CD14-positive monocyte (primary cell): ENCODE measurements around the gene CYLD. TPM values are rescaled to one million over a fixed set of nuclear protein-coding genes. Genes with fewer than 3 reads are reported as not detected.

Experiments used
- DNase-seq, 3 donors: peaks; one replicate each; pipeline ENCODE4 v3.0.0-alpha.2; 2011 to 2022
- H2AFZ ChIP-seq: 2 replicates; pipeline ENCODE4 v1.6.0; 2012; ENCODE audit warnings: mild to moderate bottlenecking, low read depth, low read length, inconsistent platforms; ENCODE audit not compliant: insufficient read depth, poor library complexity, severe bottlenecking
- H3K27ac ChIP-seq, 2 donors: 1 replicate in 1 of 2; 2 replicates in 1 of 2; pipeline ENCODE4 v1.5.1; 2012 to 2013; ENCODE audit warnings: low read length in 2 of 2, control low read depth in 1 of 2, inconsistent platforms in 1 of 2, low read depth in 1 of 2, mild to moderate bottlenecking in 1 of 2
- H3K27me3 ChIP-seq, 2 donors: one replicate each; pipeline versions ENCODE4 v1.6.0 to v1.6.1; 2011 to 2013; ENCODE audit warnings: low read length in 2 of 2; ENCODE audit not compliant: control insufficient read depth in 2 of 2, insufficient read depth in 2 of 2
- H3K36me3 ChIP-seq, 2 donors: replicated peaks in 1 of 2; 1 replicate in 1 of 2; 2 replicates in 1 of 2; pipeline versions ENCODE4 v1.5.1 to v1.6.1; 2012 to 2013; ENCODE audit warnings: low read length in 2 of 2, control low read depth in 1 of 2, inconsistent platforms in 1 of 2, mild to moderate bottlenecking in 1 of 2; ENCODE audit not compliant: insufficient read depth in 2 of 2, control insufficient read depth in 1 of 2
- H3K4me1 ChIP-seq, 2 donors: 1 replicate in 1 of 2; 2 replicates in 1 of 2; pipeline versions ENCODE4 v1.5.1 to v1.6.1; 2012 to 2013; ENCODE audit warnings: low read length in 2 of 2, control low read depth in 1 of 2, inconsistent platforms in 1 of 2, mild to moderate bottlenecking in 1 of 2, moderate library complexity in 1 of 2; ENCODE audit not compliant: insufficient read depth in 2 of 2, control insufficient read depth in 1 of 2
- H3K4me2 ChIP-seq: replicated peaks from 2 replicates; pipeline ENCODE3; 2012; ENCODE audit warnings: low read length, moderate library complexity, mild to moderate bottlenecking; ENCODE audit not compliant: poor library complexity, severe bottlenecking; ENCODE audit errors: extremely low read depth
- H3K4me3 ChIP-seq, 3 experiments: fragments of 200-600 bp in 1 of 3; sonication (generic) in 1 of 3; replicated peaks in 1 of 3; 1 replicate in 2 of 3; 2 replicates in 1 of 3; pipeline ENCODE4 v1.5.1; 2011 to 2013; ENCODE audit warnings: low read length in 3 of 3, mild to moderate bottlenecking in 3 of 3, control low read depth in 2 of 3, low read depth in 2 of 3, inconsistent platforms in 1 of 3, moderate library complexity in 1 of 3
- H3K79me2 ChIP-seq: 2 replicates; pipeline ENCODE4 v1.6.0; 2012; ENCODE audit warnings: mild to moderate bottlenecking, control low read depth, inconsistent platforms, low read length, moderate library complexity; ENCODE audit not compliant: insufficient read depth
- H3K9ac ChIP-seq: 2 replicates; pipeline ENCODE4 v1.6.0; 2017; ENCODE audit warnings: low read length, mild to moderate bottlenecking; ENCODE audit not compliant: insufficient read depth, poor library complexity, severe bottlenecking
- H3K9me3 ChIP-seq, 2 donors: replicated peaks in 1 of 2; 1 replicate in 1 of 2; 2 replicates in 1 of 2; pipeline versions ENCODE4 v1.5.1 to v1.6.1; 2012 to 2013; ENCODE audit warnings: low read length in 2 of 2, control low read depth in 1 of 2; ENCODE audit not compliant: control insufficient read depth in 1 of 2, insufficient read depth in 1 of 2
- H4K20me1 ChIP-seq: 2 replicates; pipeline ENCODE4 v1.6.0; 2012; ENCODE audit warnings: mild to moderate bottlenecking, low read length, control low read depth, moderate library complexity; ENCODE audit not compliant: insufficient read depth
- H3K27ac Mint-ChIP-seq, 7 donors: one replicate each; pipeline ENCODE4 v1.8.0; 2020; ENCODE audit warnings: mild to moderate bottlenecking in 7 of 7, mixed read lengths in 7 of 7, moderate library complexity in 6 of 7, inconsistent platforms in 2 of 7
- H3K27me3 Mint-ChIP-seq, 3 donors: one replicate each; pipeline ENCODE4 v1.8.0; 2021 to 2022; ENCODE audit warnings: low read depth in 3 of 3, mild to moderate bottlenecking in 3 of 3, mixed read lengths in 3 of 3, moderate library complexity in 3 of 3, inconsistent platforms in 1 of 3
- H3K36me3 Mint-ChIP-seq, 2 donors: one replicate each; pipeline ENCODE4 v1.8.0; 2020; ENCODE audit warnings: mixed read lengths in 2 of 2, inconsistent platforms in 1 of 2, mild to moderate bottlenecking in 1 of 2
- H3K4me1 Mint-ChIP-seq: one replicate; pipeline ENCODE4 v1.8.0; 2020; ENCODE audit warnings: mild to moderate bottlenecking, mixed read lengths
- H3K4me3 Mint-ChIP-seq, 2 donors: one replicate each; pipeline ENCODE4 v1.8.0; 2020; ENCODE audit warnings: mild to moderate bottlenecking in 2 of 2, mixed read lengths in 2 of 2, moderate library complexity in 1 of 2
- H3K9me3 Mint-ChIP-seq, 7 donors: one replicate each; pipeline ENCODE4 v1.8.0; 2020 to 2022; ENCODE audit warnings: mixed read lengths in 7 of 7, mild to moderate bottlenecking in 6 of 7, moderate library complexity in 6 of 7, inconsistent platforms in 2 of 7
- WGBS: methylation state at CpG from one replicate; pipeline ENCODE4 v1.1.5; 2013; ENCODE audit warnings: missing lambda C conversion rate; ENCODE audit not compliant: insufficient coverage; 5-methylcytosine and 5-hydroxymethylcytosine counted together
- intact Hi-C, 2 donors: fragments of 100-400 bp; cut with micrococcal nuclease; formaldehyde crosslinking; loops; one replicate each; pipeline versions ENCODE4 v1.15.0 to v1.15.1; 2023
- polyA plus RNA-seq, 3 donors: library from polyadenylated mRNA; depleted of rRNA in 1 of 3; unstranded in 2 of 3; stranded (reverse) in 1 of 3; fragments of 300-500 nt in 2 of 3; fragments of >200 nt in 1 of 3; fragmentation: Illumina TruSeq in 2 of 3; gene quantifications; 1 replicate in 2 of 3; 2 replicates in 1 of 3; pipeline ENCODE4 v1.2.3, GENCODE V29; 2012 to 2021
- TF ChIP-seq, protein P1 (sequence below): fragments of 200-600 bp; IDR thresholded peaks from one replicate; pipeline ENCODE4 v1.8.0; 2022; ENCODE audit warnings: antibody characterized with exemption, mild to moderate bottlenecking

The CYLD gene
- polyA plus RNA-seq, 3 donors: 32.1 to 57.9 (median 35.9) TPM

- TF ChIP-seq, protein P1, sequence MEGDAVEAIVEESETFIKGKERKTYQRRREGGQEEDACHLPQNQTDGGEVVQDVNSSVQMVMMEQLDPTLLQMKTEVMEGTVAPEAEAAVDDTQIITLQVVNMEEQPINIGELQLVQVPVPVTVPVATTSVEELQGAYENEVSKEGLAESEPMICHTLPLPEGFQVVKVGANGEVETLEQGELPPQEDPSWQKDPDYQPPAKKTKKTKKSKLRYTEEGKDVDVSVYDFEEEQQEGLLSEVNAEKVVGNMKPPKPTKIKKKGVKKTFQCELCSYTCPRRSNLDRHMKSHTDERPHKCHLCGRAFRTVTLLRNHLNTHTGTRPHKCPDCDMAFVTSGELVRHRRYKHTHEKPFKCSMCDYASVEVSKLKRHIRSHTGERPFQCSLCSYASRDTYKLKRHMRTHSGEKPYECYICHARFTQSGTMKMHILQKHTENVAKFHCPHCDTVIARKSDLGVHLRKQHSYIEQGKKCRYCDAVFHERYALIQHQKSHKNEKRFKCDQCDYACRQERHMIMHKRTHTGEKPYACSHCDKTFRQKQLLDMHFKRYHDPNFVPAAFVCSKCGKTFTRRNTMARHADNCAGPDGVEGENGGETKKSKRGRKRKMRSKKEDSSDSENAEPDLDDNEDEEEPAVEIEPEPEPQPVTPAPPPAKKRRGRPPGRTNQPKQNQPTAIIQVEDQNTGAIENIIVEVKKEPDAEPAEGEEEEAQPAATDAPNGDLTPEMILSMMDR: no peak
- no peak overlapping the region for H3K4me3 ChIP-seq
- H3K9me3 Mint-ChIP-seq: no peaks in the 10 kb centered on the region
- no peaks in the 10 kb centered on the region for H3K36me3 ChIP-seq
- peaks cover 0 to 5% of the 10 kb centered on the region in 2 donors for H3K4me1 ChIP-seq
- no peaks in the 10 kb centered on the region for H3K79me2 ChIP-seq
- no peak overlapping the region for H3K9ac ChIP-seq
- intact Hi-C loops: no loop called here
- H2AFZ ChIP-seq: no peak overlapping the region
- no peak overlapping the region for H3K4me2 ChIP-seq
- 97% methylated on average over 7 of the region's 8 CpGs for WGBS
- H3K27ac Mint-ChIP-seq: no peak overlapping the region
- H3K4me1 Mint-ChIP-seq: peaks cover 12% of the 10 kb centered on the region
- no peaks in the 10 kb centered on the region for H3K27me3 ChIP-seq
- peaks cover 1 to 8% (median 6%) of the 10 kb centered on the region in 3 donors for H3K27me3 Mint-ChIP-seq
- no peaks in the 10 kb centered on the region for H4K20me1 ChIP-seq
- no peaks in the 10 kb centered on the region for H3K9me3 ChIP-seq
- no peak overlapping the region for H3K27ac ChIP-seq
- no peak for DNase-seq
- H3K36me3 Mint-ChIP-seq: no peaks in the 10 kb centered on the region
- H3K4me3 Mint-ChIP-seq: no peak overlapping the region
Measured at GRCh38 chr16:50810241-50810965, 68.5 kb downstream of the CYLD start.

GRCh38 chr16:50812046-50812445, 70.2 kb downstream of the CYLD start:
- H3K4me1 Mint-ChIP-seq: no peaks in the 10 kb centered on the region
- Histone ChIP-seq H3K79me2 (no peaks in the 10 kb centered on the region), H3K9ac (no peak overlapping the region), H3K27me3 (no peaks in the 10 kb centered on the region), H3K36me3 (no peaks in the 10 kb centered on the region), H2AFZ (no peak overlapping the region), H3K27ac (no peak overlapping the region), H3K9me3 (no peaks in the 10 kb centered on the region), H3K4me1 (no peaks in the 10 kb centered on the region), H3K4me3 (no peak overlapping the region), H4K20me1 (no peaks in the 10 kb centered on the region), H3K4me2 (no peak overlapping the region)
- peaks cover 3 to 15% (median 7%) of the 10 kb centered on the region in 3 donors for H3K27me3 Mint-ChIP-seq
- H3K4me3 Mint-ChIP-seq: no peak overlapping the region
- H3K9me3 Mint-ChIP-seq: no peaks in the 10 kb centered on the region
- WGBS: 70% methylated on average over 5 of the region's 7 CpGs
- no peak for DNase-seq
- TF ChIP-seq, protein P1: no peak
- no peak overlapping the region for H3K27ac Mint-ChIP-seq
- H3K36me3 Mint-ChIP-seq: no peaks in the 10 kb centered on the region
- intact Hi-C loops: no loop called here
